ENCODE data around the gene TNS4. TPM values are rescaled to one million over a fixed set of nuclear protein-coding genes. Genes with fewer than 3 reads are reported as not detected.
A peak's percentile ranks its signal among the peaks of the same experiment; 100 is the strongest.

Gene TNS4
- total RNA-seq, 1 donor from 2014 or later: not detected

DNA sequence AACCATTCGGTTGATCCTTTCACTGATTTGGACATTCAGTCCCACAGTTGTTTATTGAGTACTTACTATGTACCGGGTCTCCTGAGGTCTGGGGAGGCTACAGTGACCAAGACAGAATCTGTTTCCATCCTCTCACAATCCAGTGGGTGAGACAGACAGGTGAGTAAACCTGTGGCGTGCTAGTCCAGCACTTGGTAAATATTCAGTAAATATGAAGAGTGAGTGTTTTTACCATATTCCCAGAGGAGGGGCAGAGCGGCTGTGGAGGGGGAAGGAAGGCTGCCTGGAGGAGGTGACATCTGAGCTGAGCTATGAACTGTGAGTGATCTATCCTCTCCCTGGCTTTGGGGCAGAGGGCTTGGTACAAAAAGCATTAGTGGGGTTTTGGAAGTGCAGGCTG lies 32.5 kb upstream of the TNS4 start:
- TF ChIP-seq CTCF (conservative IDR thresholded peaks at IDR 0.05): no peak
- no peak overlapping the region for H3K4me3 Mint-ChIP-seq
- no peaks in the 10 kb centered on the region for H3K9me3 Mint-ChIP-seq
- no peak overlapping the region for H3K27ac Mint-ChIP-seq (ENCODE audit: unreplicated experiment)
- no peak for DNase-seq (ENCODE audit: low read depth, low spot score)
- no peaks in the 10 kb centered on the region for H3K36me3 Mint-ChIP-seq (ENCODE audit: low read depth)
- peaks cover 7% of the 10 kb centered on the region for H3K27me3 Mint-ChIP-seq (ENCODE audit: low read depth)
- peaks cover 21% of the 10 kb centered on the region for H3K4me1 Mint-ChIP-seq

DNA sequence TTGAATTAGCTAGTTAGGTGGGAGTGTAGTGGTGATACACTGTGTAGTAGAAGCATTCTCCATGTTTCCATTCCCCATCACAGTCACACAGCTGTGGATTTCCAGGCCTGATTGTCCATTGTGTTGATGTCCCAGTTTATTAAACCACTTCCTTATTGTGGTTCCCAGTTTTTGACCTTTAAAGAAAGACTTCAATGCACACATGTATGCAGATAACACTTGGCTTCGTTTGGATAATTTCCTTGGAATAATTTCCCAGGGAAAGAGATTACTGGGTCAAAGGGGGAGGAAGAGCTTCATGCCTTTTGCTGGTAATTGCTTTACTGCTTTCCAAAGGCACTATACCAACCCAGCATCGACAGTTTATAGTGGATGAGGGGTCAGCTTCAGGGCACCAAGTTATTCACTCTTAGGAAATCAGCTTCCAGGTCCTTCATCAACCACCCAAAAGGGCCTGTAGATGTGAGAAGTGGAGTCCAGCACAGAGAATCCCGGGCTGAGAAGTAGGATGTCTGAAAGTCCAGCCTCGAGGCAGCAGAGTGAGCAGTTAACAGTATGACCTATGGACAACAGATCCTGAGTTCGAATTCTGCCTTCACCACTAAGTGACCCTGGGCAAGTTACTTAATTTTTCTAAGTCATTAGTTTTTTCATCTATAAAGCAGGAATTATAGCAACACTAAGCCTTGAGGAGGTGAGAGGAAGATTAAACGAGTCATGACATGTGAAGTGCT lies 31.3 kb upstream of the TNS4 start:
- H3K4me3 Mint-ChIP-seq: no peak overlapping the region
- no peaks in the 10 kb centered on the region for H3K36me3 Mint-ChIP-seq (ENCODE audit: low read depth)
- H3K9me3 Mint-ChIP-seq: no peaks in the 10 kb centered on the region
- peaks cover 7% of the 10 kb centered on the region for H3K27me3 Mint-ChIP-seq (ENCODE audit: low read depth)
- no peak for TF ChIP-seq CTCF (conservative IDR thresholded peaks at IDR 0.05)
- peak overlapping the region; percentile 57 for H3K27ac Mint-ChIP-seq (ENCODE audit: unreplicated experiment)
- peaks cover 25% of the 10 kb centered on the region for H3K4me1 Mint-ChIP-seq
- DNase-seq (ENCODE audit: low read depth, low spot score): no peak

DNA sequence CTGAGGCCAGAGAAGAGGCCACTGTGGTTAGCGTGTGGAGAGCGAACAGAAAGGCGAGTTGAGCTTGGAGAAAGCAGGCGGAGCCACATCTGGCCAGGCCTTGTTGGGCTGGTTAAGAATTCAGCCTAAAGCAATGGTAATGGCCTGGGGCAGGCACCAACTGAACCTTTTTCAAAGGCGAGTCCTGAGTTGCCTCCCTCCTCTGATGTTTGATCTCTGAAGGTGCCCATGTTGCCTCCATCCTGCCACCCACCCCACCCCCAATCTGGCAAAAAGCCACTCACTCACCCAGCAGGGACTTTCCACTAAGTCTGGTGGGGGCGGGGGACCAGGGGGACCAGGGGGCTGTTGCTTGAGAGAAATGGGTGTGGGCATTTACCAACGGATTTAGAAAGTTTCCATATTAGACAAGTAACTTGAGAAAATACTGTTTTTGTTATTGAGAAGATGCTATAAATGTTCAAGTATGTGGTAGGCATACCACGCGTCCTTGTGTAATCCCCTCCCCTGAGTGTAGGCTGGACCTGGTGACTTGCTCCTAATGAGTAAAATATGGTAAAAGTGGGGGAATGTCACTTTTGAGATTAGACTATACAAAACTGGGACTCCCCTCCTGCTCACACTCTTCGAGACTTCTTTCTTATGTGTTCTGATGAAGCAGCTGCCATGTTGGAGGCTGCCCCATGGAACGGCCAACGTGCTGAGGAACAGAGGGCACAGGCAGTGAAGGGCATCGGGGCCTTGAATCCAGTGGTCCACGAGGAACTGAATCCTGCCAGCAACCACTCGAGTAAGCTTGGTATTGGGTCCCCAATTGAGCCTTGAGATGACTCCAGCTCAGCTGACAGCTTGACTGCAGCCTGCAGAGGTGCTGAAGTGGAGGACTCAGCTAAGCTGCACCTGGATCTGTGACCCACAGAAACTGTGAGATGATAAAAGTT lies 29.9 kb upstream of the TNS4 start:
- Mint-ChIP-seq H3K4me3 (no peak overlapping the region), H3K27me3 (ENCODE audit: low read depth) (peaks cover 6% of the 10 kb centered on the region), H3K4me1 (peaks cover 25% of the 10 kb centered on the region), H3K9me3 (no peaks in the 10 kb centered on the region), H3K36me3 (ENCODE audit: low read depth) (no peaks in the 10 kb centered on the region), H3K27ac (ENCODE audit: unreplicated experiment) (no peak overlapping the region)
- DNase-seq (ENCODE audit: low read depth, low spot score): no peak
- no peak for TF ChIP-seq CTCF (conservative IDR thresholded peaks at IDR 0.05)

GRCh38 chr17:40530531-40530994 lies 29.1 kb upstream of the TNS4 start:
- no peaks in the 10 kb centered on the region for H3K36me3 Mint-ChIP-seq (ENCODE audit: low read depth)
- no peak for DNase-seq (ENCODE audit: low read depth, low spot score)
- H3K4me1 Mint-ChIP-seq: peaks cover 21% of the 10 kb centered on the region
- H3K27ac Mint-ChIP-seq (ENCODE audit: unreplicated experiment): no peak overlapping the region
- no peaks in the 10 kb centered on the region for H3K9me3 Mint-ChIP-seq
- no peak overlapping the region for H3K4me3 Mint-ChIP-seq
- H3K27me3 Mint-ChIP-seq (ENCODE audit: low read depth): peaks cover 3% of the 10 kb centered on the region
- no peak for TF ChIP-seq CTCF (conservative IDR thresholded peaks at IDR 0.05)

DNA sequence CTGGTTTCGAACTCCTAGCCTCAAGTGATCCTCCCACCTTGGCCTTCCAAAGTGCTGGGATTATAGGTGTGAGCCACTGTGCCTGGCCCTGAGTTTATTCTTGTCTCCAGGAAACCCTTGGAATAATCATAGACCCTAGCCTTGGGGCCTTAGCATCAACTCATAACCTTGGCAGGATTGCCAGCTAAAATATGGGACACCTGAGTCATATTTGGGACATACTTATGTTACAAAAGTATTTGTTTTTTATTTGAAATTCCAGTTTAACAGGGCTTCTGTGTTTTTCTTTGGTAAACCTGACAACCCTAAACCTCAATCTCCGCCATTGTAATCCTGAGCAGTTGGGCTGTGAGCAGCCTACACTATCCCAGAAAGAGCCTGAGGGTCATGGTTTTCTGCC lies 28.6 kb upstream of the TNS4 start:
- no peak for DNase-seq (ENCODE audit: low read depth, low spot score)
- peaks cover 21% of the 10 kb centered on the region for H3K4me1 Mint-ChIP-seq
- no peak overlapping the region for H3K4me3 Mint-ChIP-seq

More for the DNA sequence above, 28.6 kb upstream of the TNS4 start:
- Mint-ChIP-seq H3K9me3 (peaks cover 4% of the 10 kb centered on the region), H3K36me3 (ENCODE audit: low read depth) (no peaks in the 10 kb centered on the region), H3K27me3 (ENCODE audit: low read depth) (peaks cover 3% of the 10 kb centered on the region), H3K27ac (ENCODE audit: unreplicated experiment) (no peak overlapping the region)
- TF ChIP-seq CTCF (conservative IDR thresholded peaks at IDR 0.05): no peak
